Measurements from ENCODE around the gene MUC4.
"Not testable (repeated sequence)": the region's sequence is repeated elsewhere in the genome, so short reads cannot be mapped to it uniquely, and the experiment has no call there.

MUC4 gene

GRCh38 chr3:195836476-195837135, 24.9 kb upstream of the MUC4 start:
- DNase-seq = no peak

GRCh38 chr3:195835791-195836190, 24.1 kb upstream of the MUC4 start:
- no peak for DNase-seq

GRCh38 chr3:195834675-195835583, 23.2 kb upstream of the MUC4 start:
- DNase-seq = no peak

GRCh38 chr3:195829897-195830254, 18.1 kb upstream of the MUC4 start:
- DNase-seq = no peak

GRCh38 chr3:195828762-195829161, 17.0 kb upstream of the MUC4 start:
- DNase-seq = no peak

GRCh38 chr3:195825857-195826804, 14.4 kb upstream of the MUC4 start:
- DNase-seq = no peak

GRCh38 chr3:195825191-195825588, 13.5 kb upstream of the MUC4 start:
- no peak for DNase-seq

- DNase-seq = not testable (repeated sequence)
Observed at GRCh38 chr3:195824425-195825190, 12.9 kb upstream of the MUC4 start.

GRCh38 chr3:195823999-195824398, 12.3 kb upstream of the MUC4 start:
- no peak for DNase-seq

GRCh38 chr3:195823280-195823679, 11.6 kb upstream of the MUC4 start:
- no peak for DNase-seq

- DNase-seq = no peak
Observed at GRCh38 chr3:195822131-195822696, 10.5 kb upstream of the MUC4 start.

GRCh38 chr3:195821403-195822130, 9.8 kb upstream of the MUC4 start:
- no peak for DNase-seq

GRCh38 chr3:195820901-195821300, 9.2 kb upstream of the MUC4 start:
- DNase-seq = no peak

GRCh38 chr3:195820186-195820585, 8.5 kb upstream of the MUC4 start:
- no peak for DNase-seq

- DNase-seq = no peak
Observed at GRCh38 chr3:195818301-195818700, 6.6 kb upstream of the MUC4 start.

- no peak for DNase-seq
Observed at GRCh38 chr3:195817578-195818135, 5.9 kb upstream of the MUC4 start.

- not testable (repeated sequence) for DNase-seq
Observed at GRCh38 chr3:195816276-195816913, 4.7 kb upstream of the MUC4 start.

- DNase-seq = no peak
Observed at GRCh38 chr3:195815169-195815771, 3.5 kb upstream of the MUC4 start.

- DNase-seq = no peak
Observed at GRCh38 chr3:195813916-195814640, 2.3 kb upstream of the MUC4 start.
